HEK293 (cell line): Measurements from ENCODE around the gene ACCSL.

ENCODE experiments used
- CTCF ChIA-PET: fragments of 350-600 bp; formaldehyde crosslinking; extraction: SDS; loops from one replicate; lab custom pipeline; 2021; ENCODE audit warnings: antibody characterized with exemption; lab: Yijun Ruan, JAX
- POLR2A ChIA-PET: fragments of 300-600 bp; formaldehyde crosslinking; extraction: SDS; loops from one replicate; lab custom pipeline; 2020; ENCODE audit warnings: antibody characterized with exemption, inconsistent platforms; lab: Yijun Ruan, JAX
- H3K27ac ChIP-seq: fragments of 200-500 bp; sonication (Bioruptor generic); 2 replicates; pipeline ENCODE4 v1.5.1; 2014; ENCODE audit warnings: low read depth, low read length, control low read depth, inconsistent platforms; ENCODE audit errors: extremely low read depth
- H3K36me3 ChIP-seq, 2 experiments: fragments of 200-500 bp in 1 of 2; sonication (Bioruptor generic) in 1 of 2; 1 replicate in 1 of 2; 2 replicates in 1 of 2; pipeline ENCODE4 v1.5.1; 2014 to 2017; ENCODE audit warnings: inconsistent platforms in 2 of 2, low read length in 2 of 2; ENCODE audit not compliant: control insufficient read depth in 2 of 2, insufficient read depth in 1 of 2
- H3K4me1 ChIP-seq: fragments of 200-500 bp; sonication (Bioruptor generic); 2 replicates; pipeline ENCODE4 v1.5.1; 2014; ENCODE audit warnings: mild to moderate bottlenecking, low read length, inconsistent platforms; ENCODE audit not compliant: control insufficient read depth, insufficient read depth
- H3K4me3 ChIP-seq: 2 replicates; pipeline ENCODE4 v1.5.1; 2011; ENCODE audit warnings: low read depth, mild to moderate bottlenecking, control low read depth, low read length, moderate library complexity
- H3K9me3 ChIP-seq: fragments of 200-500 bp; sonication (Bioruptor generic); 2 replicates; pipeline ENCODE4 v1.5.1; 2014; ENCODE audit warnings: low read depth, low read length, inconsistent platforms; ENCODE audit not compliant: control insufficient read depth, insufficient read depth
- GLI2 ChIP-seq: fragments of 450-650 bp; formaldehyde crosslinking; IDR thresholded peaks from 2 replicates; pipeline ENCODE4; 2017; ENCODE audit warnings: missing biosample characterization, missing genetic modification characterization, low read depth, borderline replicate concordance
- KLF16 ChIP-seq: fragments of 450-650 bp; formaldehyde crosslinking; IDR thresholded peaks from 2 replicates; pipeline ENCODE4 v1.5.1; 2017; ENCODE audit warnings: missing biosample characterization, missing genetic modification characterization
- ZBTB20 ChIP-seq: fragments of 450-650 bp; formaldehyde crosslinking; IDR thresholded peaks from 2 replicates; pipeline ENCODE4 v1.5.1; 2016; ENCODE audit warnings: missing biosample characterization, missing genetic modification characterization
- ZFP41 ChIP-seq: fragments of 450-650 bp; formaldehyde crosslinking; IDR thresholded peaks from 2 replicates; pipeline ENCODE4 v1.5.1; 2016; ENCODE audit warnings: missing biosample characterization, missing genetic modification characterization, borderline replicate concordance
- ZNF140 ChIP-seq: fragments of 450-650 bp; formaldehyde crosslinking; IDR thresholded peaks from 2 replicates; pipeline ENCODE4 v1.5.1; 2016; ENCODE audit warnings: missing biosample characterization, missing genetic modification characterization
- ZNF174 ChIP-seq: fragments of 450-650 bp; formaldehyde crosslinking; IDR thresholded peaks from 2 replicates; pipeline ENCODE4 v1.5.0; 2017; ENCODE audit warnings: missing biosample characterization, mild to moderate bottlenecking, missing genetic modification characterization
- ZNF2 ChIP-seq: fragments of 450-650 bp; formaldehyde crosslinking; IDR thresholded peaks from 2 replicates; pipeline ENCODE4 v1.5.1; 2016; ENCODE audit warnings: missing biosample characterization, missing genetic modification characterization
- ZNF214 ChIP-seq: fragments of 450-650 bp; formaldehyde crosslinking; IDR thresholded peaks from 2 replicates; pipeline ENCODE4 v1.5.1; 2017; ENCODE audit warnings: missing biosample characterization, mild to moderate bottlenecking, missing genetic modification characterization, borderline replicate concordance
- ZNF223 ChIP-seq: fragments of 450-650 bp; formaldehyde crosslinking; IDR thresholded peaks from 2 replicates; pipeline ENCODE4 v1.5.1; 2016; ENCODE audit warnings: missing biosample characterization, missing genetic modification characterization
- ZNF239 ChIP-seq: fragments of 450-650 bp; formaldehyde crosslinking; IDR thresholded peaks from 2 replicates; pipeline ENCODE4 v1.5.1; 2016; ENCODE audit warnings: missing biosample characterization, missing genetic modification characterization
- ZNF354C ChIP-seq: fragments of 450-650 bp; formaldehyde crosslinking; IDR thresholded peaks from 2 replicates; pipeline ENCODE4 v1.5.1; 2016; ENCODE audit warnings: missing biosample characterization, missing genetic modification characterization, low read depth, borderline replicate concordance
- ZNF426 ChIP-seq: fragments of 450-650 bp; formaldehyde crosslinking; IDR thresholded peaks from 2 replicates; pipeline ENCODE4 v1.5.1; 2017; ENCODE audit warnings: missing biosample characterization, missing genetic modification characterization, mild to moderate bottlenecking, inconsistent platforms, moderate library complexity
- ZNF544 ChIP-seq: fragments of 450-650 bp; formaldehyde crosslinking; IDR thresholded peaks from 2 replicates; pipeline ENCODE4 v1.5.0; 2017; ENCODE audit warnings: missing biosample characterization, missing genetic modification characterization
- ZNF621 ChIP-seq: fragments of 450-650 bp; formaldehyde crosslinking; IDR thresholded peaks from 2 replicates; pipeline ENCODE4 v1.5.1; 2017; ENCODE audit warnings: missing biosample characterization, missing genetic modification characterization
- ZNF629 ChIP-seq: fragments of 450-650 bp; formaldehyde crosslinking; IDR thresholded peaks from 2 replicates; pipeline ENCODE4 v1.5.1; 2017; ENCODE audit warnings: missing biosample characterization, missing genetic modification characterization
- ZNF670 ChIP-seq: fragments of 450-650 bp; formaldehyde crosslinking; IDR thresholded peaks from 2 replicates; pipeline ENCODE4 v1.5.1; 2016; ENCODE audit warnings: missing biosample characterization, missing genetic modification characterization, low read depth
- ZNF792 ChIP-seq: fragments of 450-650 bp; formaldehyde crosslinking; IDR thresholded peaks from 2 replicates; pipeline ENCODE4 v1.5.1; 2016; ENCODE audit warnings: missing biosample characterization, missing genetic modification characterization
- ZXDB ChIP-seq: fragments of 450-650 bp; formaldehyde crosslinking; IDR thresholded peaks from 2 replicates; pipeline ENCODE4 v1.5.1; 2016; ENCODE audit warnings: missing biosample characterization, missing genetic modification characterization
- TF ChIP-seq, protein P1 (sequence below): sonication (generic); formaldehyde crosslinking; IDR thresholded peaks from 2 replicates; pipeline ENCODE4 v1.8.1; 2022; ENCODE audit warnings: mild to moderate bottlenecking, moderate library complexity, missing genetic modification reagents
- TF ChIP-seq, protein P2 (sequence below): fragments of 450-650 bp; formaldehyde crosslinking; IDR thresholded peaks from 2 replicates; pipeline ENCODE4 v1.5.1; 2016; ENCODE audit warnings: missing biosample characterization, missing genetic modification characterization
- TF ChIP-seq, protein P3 (sequence below): fragments of 450-650 bp; formaldehyde crosslinking; IDR thresholded peaks from 2 replicates; pipeline ENCODE4 v1.5.1; 2016; ENCODE audit warnings: missing biosample characterization, missing genetic modification characterization
- TF ChIP-seq, protein P4 (sequence below): fragments of 450-650 bp; formaldehyde crosslinking; IDR thresholded peaks from 2 replicates; pipeline ENCODE4 v1.5.1; 2016; ENCODE audit warnings: missing biosample characterization, missing genetic modification characterization
- TF ChIP-seq, protein P5 (sequence below): fragments of 450-650 bp; formaldehyde crosslinking; conservative IDR thresholded peaks from 2 replicates; pipeline ENCODE4 v1.5.1; 2016; ENCODE audit warnings: low read depth, missing biosample characterization, missing genetic modification characterization
- TF ChIP-seq, protein P6 (sequence below): fragments of 450-650 bp; formaldehyde crosslinking; IDR thresholded peaks from 2 replicates; pipeline ENCODE4 v1.5.1; 2016; ENCODE audit warnings: missing biosample characterization, missing genetic modification characterization

Gene ACCSL

DNA sequence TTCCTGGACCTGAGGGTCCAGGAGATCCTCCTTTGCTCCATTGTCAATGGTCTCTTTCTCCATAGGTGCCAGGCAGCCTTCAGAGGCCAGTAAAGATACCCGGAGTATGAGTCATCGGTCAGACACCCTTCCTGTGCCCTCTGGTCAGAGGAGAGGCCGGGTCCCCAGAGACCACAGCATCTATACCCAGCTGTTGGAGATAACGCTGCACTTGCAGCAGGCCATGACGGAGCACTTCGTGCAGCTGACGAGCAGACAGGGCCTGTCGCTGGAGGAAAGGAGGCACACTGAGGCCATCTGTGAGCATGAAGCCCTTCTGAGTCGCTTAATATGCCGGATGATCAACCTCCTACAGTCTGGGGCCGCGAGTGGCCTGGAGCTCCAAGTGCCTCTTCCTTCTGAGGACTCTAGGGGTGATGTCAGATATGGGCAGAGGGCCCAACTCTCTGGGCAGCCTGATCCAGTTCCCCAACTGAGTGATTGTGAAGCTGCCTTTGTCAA is at the start of gene ACCSL:
Gene ACCSL, plus strand, starts transcription at position 51 of the 501 bp plus-strand sequence. Its CDS starts 56 bp downstream, at position 107.
- no peak within 1 kb of the TSS for H3K27ac ChIP-seq
- no peaks in the 10 kb centered on the region for H3K4me1 ChIP-seq
- CTCF ChIA-PET: no interaction called here
- no peaks in the 10 kb centered on the region for H3K36me3 ChIP-seq
- POLR2A ChIA-PET: no interaction called here
- TF ChIP-seq ZNF214 (tag by site-specific recombination) (no peak), ZNF140 (no peak), ZNF174 (tag by site-specific recombination) (no peak), ZNF621 (no peak), ZNF544 (tag by site-specific recombination) (no peak), GLI2 (tag by site-specific recombination) (no peak), ZNF354C (tag by site-specific recombination) (no peak), ZBTB20 (tag by site-specific recombination) (no peak), ZNF792 (no peak), ZNF426 (tag by site-specific recombination) (no peak)
- TF ChIP-seq, protein P1, sequence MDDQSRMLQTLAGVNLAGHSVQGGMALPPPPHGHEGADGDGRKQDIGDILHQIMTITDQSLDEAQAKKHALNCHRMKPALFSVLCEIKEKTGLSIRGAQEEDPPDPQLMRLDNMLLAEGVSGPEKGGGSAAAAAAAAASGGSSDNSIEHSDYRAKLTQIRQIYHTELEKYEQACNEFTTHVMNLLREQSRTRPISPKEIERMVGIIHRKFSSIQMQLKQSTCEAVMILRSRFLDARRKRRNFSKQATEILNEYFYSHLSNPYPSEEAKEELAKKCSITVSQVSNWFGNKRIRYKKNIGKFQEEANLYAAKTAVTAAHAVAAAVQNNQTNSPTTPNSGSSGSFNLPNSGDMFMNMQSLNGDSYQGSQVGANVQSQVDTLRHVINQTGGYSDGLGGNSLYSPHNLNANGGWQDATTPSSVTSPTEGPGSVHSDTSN (CRISPR knock-in tag): no peak
- TF ChIP-seq, protein P2, sequence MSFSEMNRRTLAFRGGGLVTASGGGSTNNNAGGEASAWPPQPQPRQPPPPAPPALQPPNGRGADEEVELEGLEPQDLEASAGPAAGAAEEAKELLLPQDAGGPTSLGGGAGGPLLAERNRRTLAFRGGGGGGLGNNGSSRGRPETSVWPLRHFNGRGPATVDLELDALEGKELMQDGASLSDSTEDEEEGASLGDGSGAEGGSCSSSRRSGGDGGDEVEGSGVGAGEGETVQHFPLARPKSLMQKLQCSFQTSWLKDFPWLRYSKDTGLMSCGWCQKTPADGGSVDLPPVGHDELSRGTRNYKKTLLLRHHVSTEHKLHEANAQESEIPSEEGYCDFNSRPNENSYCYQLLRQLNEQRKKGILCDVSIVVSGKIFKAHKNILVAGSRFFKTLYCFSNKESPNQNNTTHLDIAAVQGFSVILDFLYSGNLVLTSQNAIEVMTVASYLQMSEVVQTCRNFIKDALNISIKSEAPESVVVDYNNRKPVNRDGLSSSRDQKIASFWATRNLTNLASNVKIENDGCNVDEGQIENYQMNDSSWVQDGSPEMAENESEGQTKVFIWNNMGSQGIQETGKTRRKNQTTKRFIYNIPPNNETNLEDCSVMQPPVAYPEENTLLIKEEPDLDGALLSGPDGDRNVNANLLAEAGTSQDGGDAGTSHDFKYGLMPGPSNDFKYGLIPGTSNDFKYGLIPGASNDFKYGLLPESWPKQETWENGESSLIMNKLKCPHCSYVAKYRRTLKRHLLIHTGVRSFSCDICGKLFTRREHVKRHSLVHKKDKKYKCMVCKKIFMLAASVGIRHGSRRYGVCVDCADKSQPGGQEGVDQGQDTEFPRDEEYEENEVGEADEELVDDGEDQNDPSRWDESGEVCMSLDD: no peak
- no peak within 1 kb of the TSS for H3K4me3 ChIP-seq
- no peaks in the 10 kb centered on the region for H3K9me3 ChIP-seq

DNA sequence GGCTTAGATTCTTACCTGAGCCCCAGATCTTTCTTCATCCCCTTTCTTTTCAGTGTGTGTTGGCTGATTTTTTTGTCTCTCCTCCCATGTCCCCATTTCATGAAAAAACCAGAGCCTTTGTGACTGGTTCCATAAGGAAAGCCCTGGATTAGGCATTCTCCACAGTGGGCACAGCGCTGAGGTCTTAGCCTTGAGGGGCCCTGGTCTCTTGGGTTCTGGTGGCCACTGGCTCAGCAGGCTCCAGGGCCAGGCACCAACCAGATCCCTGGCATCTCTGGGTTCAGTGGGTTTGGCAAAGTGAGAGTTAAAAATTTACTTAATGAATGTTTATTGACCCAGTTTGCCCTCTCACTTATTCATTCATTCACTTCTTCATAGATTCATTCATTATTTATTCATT is 49.5 kb upstream of the ACCSL start:
- ChIA-PET CTCF (no interaction called here), POLR2A (no interaction called here)
- H3K36me3 ChIP-seq: no peaks in the 10 kb centered on the region
- H3K9me3 ChIP-seq: no peaks in the 10 kb centered on the region
- no peak overlapping the region for H3K4me3 ChIP-seq
- TF ChIP-seq, protein P3, sequence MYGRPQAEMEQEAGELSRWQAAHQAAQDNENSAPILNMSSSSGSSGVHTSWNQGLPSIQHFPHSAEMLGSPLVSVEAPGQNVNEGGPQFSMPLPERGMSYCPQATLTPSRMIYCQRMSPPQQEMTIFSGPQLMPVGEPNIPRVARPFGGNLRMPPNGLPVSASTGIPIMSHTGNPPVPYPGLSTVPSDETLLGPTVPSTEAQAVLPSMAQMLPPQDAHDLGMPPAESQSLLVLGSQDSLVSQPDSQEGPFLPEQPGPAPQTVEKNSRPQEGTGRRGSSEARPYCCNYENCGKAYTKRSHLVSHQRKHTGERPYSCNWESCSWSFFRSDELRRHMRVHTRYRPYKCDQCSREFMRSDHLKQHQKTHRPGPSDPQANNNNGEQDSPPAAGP (tag by site-specific recombination): no peak
- TF ChIP-seq, protein P4, sequence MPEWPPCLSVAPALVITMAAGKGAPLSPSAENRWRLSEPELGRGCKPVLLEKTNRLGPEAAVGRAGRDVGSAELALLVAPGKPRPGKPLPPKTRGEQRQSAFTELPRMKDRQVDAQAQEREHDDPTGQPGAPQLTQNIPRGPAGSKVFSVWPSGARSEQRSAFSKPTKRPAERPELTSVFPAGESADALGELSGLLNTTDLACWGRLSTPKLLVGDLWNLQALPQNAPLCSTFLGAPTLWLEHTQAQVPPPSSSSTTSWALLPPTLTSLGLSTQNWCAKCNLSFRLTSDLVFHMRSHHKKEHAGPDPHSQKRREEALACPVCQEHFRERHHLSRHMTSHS (tag by site-specific recombination): no peak
- TF ChIP-seq, protein P5, sequence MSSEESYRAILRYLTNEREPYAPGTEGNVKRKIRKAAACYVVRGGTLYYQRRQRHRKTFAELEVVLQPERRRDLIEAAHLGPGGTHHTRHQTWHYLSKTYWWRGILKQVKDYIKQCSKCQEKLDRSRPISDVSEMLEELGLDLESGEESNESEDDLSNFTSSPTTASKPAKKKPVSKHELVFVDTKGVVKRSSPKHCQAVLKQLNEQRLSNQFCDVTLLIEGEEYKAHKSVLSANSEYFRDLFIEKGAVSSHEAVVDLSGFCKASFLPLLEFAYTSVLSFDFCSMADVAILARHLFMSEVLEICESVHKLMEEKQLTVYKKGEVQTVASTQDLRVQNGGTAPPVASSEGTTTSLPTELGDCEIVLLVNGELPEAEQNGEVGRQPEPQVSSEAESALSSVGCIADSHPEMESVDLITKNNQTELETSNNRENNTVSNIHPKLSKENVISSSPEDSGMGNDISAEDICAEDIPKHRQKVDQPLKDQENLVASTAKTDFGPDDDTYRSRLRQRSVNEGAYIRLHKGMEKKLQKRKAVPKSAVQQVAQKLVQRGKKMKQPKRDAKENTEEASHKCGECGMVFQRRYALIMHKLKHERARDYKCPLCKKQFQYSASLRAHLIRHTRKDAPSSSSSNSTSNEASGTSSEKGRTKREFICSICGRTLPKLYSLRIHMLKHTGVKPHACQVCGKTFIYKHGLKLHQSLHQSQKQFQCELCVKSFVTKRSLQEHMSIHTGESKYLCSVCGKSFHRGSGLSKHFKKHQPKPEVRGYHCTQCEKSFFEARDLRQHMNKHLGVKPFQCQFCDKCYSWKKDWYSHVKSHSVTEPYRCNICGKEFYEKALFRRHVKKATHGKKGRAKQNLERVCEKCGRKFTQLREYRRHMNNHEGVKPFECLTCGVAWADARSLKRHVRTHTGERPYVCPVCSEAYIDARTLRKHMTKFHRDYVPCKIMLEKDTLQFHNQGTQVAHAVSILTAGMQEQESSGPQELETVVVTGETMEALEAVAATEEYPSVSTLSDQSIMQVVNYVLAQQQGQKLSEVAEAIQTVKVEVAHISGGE (tag by site-specific recombination): no peak
- no peak for TF ChIP-seq KLF16 (tag by site-specific recombination)
- no peak for TF ChIP-seq ZNF223 (tag by site-specific recombination)
- no peak for TF ChIP-seq ZFP41 (tag by site-specific recombination)
- TF ChIP-seq ZNF670 (tag by site-specific recombination): no peak
- TF ChIP-seq ZXDB (tag by site-specific recombination): no peak
- TF ChIP-seq ZNF2: no peak
- TF ChIP-seq, protein P6, sequence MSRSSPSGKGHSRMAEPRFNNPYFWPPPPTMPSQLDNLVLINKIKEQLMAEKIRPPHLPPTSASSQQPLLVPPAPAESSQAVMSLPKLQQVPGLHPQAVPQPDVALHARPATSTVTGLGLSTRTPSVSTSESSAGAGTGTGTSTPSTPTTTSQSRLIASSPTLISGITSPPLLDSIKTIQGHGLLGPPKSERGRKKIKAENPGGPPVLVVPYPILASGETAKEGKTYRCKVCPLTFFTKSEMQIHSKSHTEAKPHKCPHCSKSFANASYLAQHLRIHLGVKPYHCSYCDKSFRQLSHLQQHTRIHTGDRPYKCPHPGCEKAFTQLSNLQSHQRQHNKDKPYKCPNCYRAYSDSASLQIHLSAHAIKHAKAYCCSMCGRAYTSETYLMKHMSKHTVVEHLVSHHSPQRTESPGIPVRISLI (tag by site-specific recombination): no peak
- no peak for TF ChIP-seq ZNF239
- no peak for TF ChIP-seq ZNF629 (tag by site-specific recombination)
- no peaks in the 10 kb centered on the region for H3K4me1 ChIP-seq
- no peak overlapping the region for H3K27ac ChIP-seq
